Raji (cell line): Measurements from ENCODE around the gene ZNF107.

Experiments
- POLR2A ChIP-seq: IDR thresholded peaks from 2 replicates; pipeline ENCODE4 v1.6.1; 2011; ENCODE audit warnings: low read depth, low read length, control low read depth; ENCODE audit not compliant: insufficient read depth

Gene ZNF107

GRCh38 chr7:64758151-64758550 lies 92.2 kb downstream of the ZNF107 start:
- TF ChIP-seq POLR2A, result no peak
